ENCODE measurements around the gene CDT1. TPM values are rescaled to one million over a fixed set of nuclear protein-coding genes. Genes with fewer than 3 reads are reported as not detected.

The CDT1 gene
- polyA plus RNA-seq, 1 of the 3 experiments (the other 2 are of a cell fraction), result 6.1 TPM

GRCh38 chr16:88754912-88755744 lies 48.5 kb upstream of the CDT1 start (continued):
- TF ChIP-seq JUND (IDR thresholded peaks at IDR 0.05) (no peak), ELF1 (IDR thresholded peaks at IDR 0.05) (no peak), MXI1 (IDR thresholded peaks at IDR 0.05; ENCODE audit: low read depth, low read length) (no peak), TCF12 (IDR thresholded peaks at IDR 0.05) (peak; percentile 58), GATA2 (CRISPR knock-in tag; IDR thresholded peaks at IDR 0.05) (no peak), EP300 (IDR thresholded peaks at IDR 0.05; ENCODE audit: borderline replicate concordance in 1 of 2, low read depth in 1 of 2, low read length in 1 of 2) (peak in 1 of 2 experiments; percentile 38; a peak in 1 of 4 replicates), FOXJ3 (CRISPR knock-in tag; IDR thresholded peaks at IDR 0.05) (no peak), EZH2phosphoT487 (IDR thresholded peaks at IDR 0.05; ENCODE audit: borderline replicate concordance, low read depth) (no peak), YY1 (IDR thresholded peaks at IDR 0.05; ENCODE audit: low read depth) (no peak), RAD21 (IDR thresholded peaks at IDR 0.05; ENCODE audit: low read length) (peak; percentile 63), NFIC (IDR thresholded peaks at IDR 0.05; ENCODE audit: borderline replicate concordance) (0 out of 2 replicates have a peak, but pooled peaks have one; percentile 43), IRF3 (IDR thresholded peaks at IDR 0.05; ENCODE audit: low read depth, low read length) (no peak), NRF1 (IDR thresholded peaks at IDR 0.05; ENCODE audit: low read depth, low read length) (no peak), POLR2AphosphoS5 (IDR thresholded peaks at IDR 0.05; ENCODE audit: low read depth, low read length) (0 out of 2 replicates have a peak, but pooled peaks have one; percentile 15), FOXM1 (IDR thresholded peaks at IDR 0.05; ENCODE audit: low read depth) (no peak), SMC3 (IDR thresholded peaks at IDR 0.05; ENCODE audit: low read depth, low read length) (peak; percentile 44), TAF1 (IDR thresholded peaks at IDR 0.05; ENCODE audit: borderline replicate concordance, low read depth, low read length) (no peak)
- TF ChIP-seq, protein P1, sequence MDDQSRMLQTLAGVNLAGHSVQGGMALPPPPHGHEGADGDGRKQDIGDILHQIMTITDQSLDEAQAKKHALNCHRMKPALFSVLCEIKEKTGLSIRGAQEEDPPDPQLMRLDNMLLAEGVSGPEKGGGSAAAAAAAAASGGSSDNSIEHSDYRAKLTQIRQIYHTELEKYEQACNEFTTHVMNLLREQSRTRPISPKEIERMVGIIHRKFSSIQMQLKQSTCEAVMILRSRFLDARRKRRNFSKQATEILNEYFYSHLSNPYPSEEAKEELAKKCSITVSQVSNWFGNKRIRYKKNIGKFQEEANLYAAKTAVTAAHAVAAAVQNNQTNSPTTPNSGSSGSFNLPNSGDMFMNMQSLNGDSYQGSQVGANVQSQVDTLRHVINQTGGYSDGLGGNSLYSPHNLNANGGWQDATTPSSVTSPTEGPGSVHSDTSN (IDR thresholded peaks at IDR 0.05), result no peak
- TF ChIP-seq, protein P2, sequence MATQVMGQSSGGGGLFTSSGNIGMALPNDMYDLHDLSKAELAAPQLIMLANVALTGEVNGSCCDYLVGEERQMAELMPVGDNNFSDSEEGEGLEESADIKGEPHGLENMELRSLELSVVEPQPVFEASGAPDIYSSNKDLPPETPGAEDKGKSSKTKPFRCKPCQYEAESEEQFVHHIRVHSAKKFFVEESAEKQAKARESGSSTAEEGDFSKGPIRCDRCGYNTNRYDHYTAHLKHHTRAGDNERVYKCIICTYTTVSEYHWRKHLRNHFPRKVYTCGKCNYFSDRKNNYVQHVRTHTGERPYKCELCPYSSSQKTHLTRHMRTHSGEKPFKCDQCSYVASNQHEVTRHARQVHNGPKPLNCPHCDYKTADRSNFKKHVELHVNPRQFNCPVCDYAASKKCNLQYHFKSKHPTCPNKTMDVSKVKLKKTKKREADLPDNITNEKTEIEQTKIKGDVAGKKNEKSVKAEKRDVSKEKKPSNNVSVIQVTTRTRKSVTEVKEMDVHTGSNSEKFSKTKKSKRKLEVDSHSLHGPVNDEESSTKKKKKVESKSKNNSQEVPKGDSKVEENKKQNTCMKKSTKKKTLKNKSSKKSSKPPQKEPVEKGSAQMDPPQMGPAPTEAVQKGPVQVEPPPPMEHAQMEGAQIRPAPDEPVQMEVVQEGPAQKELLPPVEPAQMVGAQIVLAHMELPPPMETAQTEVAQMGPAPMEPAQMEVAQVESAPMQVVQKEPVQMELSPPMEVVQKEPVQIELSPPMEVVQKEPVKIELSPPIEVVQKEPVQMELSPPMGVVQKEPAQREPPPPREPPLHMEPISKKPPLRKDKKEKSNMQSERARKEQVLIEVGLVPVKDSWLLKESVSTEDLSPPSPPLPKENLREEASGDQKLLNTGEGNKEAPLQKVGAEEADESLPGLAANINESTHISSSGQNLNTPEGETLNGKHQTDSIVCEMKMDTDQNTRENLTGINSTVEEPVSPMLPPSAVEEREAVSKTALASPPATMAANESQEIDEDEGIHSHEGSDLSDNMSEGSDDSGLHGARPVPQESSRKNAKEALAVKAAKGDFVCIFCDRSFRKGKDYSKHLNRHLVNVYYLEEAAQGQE (IDR thresholded peaks at IDR 0.05; ENCODE audit: low read depth, low read length), result no peak
- TF ChIP-seq, protein P3, sequence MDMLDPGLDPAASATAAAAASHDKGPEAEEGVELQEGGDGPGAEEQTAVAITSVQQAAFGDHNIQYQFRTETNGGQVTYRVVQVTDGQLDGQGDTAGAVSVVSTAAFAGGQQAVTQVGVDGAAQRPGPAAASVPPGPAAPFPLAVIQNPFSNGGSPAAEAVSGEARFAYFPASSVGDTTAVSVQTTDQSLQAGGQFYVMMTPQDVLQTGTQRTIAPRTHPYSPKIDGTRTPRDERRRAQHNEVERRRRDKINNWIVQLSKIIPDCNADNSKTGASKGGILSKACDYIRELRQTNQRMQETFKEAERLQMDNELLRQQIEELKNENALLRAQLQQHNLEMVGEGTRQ (IDR thresholded peaks at IDR 0.05; ENCODE audit: borderline replicate concordance, low read depth, low read length), result no peak
- TF ChIP-seq, protein P4, sequence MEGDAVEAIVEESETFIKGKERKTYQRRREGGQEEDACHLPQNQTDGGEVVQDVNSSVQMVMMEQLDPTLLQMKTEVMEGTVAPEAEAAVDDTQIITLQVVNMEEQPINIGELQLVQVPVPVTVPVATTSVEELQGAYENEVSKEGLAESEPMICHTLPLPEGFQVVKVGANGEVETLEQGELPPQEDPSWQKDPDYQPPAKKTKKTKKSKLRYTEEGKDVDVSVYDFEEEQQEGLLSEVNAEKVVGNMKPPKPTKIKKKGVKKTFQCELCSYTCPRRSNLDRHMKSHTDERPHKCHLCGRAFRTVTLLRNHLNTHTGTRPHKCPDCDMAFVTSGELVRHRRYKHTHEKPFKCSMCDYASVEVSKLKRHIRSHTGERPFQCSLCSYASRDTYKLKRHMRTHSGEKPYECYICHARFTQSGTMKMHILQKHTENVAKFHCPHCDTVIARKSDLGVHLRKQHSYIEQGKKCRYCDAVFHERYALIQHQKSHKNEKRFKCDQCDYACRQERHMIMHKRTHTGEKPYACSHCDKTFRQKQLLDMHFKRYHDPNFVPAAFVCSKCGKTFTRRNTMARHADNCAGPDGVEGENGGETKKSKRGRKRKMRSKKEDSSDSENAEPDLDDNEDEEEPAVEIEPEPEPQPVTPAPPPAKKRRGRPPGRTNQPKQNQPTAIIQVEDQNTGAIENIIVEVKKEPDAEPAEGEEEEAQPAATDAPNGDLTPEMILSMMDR (IDR thresholded peaks at IDR 0.05), result peak; percentile 68

All from SK-N-SH (cell line).